NCI-H524 (cell line): ENCODE data around the gene TRIM23.
"Not testable (repeated sequence)": the region's sequence is repeated elsewhere in the genome, so short reads cannot be mapped to it uniquely, and the experiment has no call there.

ENCODE experiments used
- DNase-seq, 2 experiments: peaks; one replicate each; lab custom pipeline; 2025; lab: John Stamatoyannopoulos, UW

The TRIM23 gene

DNA sequence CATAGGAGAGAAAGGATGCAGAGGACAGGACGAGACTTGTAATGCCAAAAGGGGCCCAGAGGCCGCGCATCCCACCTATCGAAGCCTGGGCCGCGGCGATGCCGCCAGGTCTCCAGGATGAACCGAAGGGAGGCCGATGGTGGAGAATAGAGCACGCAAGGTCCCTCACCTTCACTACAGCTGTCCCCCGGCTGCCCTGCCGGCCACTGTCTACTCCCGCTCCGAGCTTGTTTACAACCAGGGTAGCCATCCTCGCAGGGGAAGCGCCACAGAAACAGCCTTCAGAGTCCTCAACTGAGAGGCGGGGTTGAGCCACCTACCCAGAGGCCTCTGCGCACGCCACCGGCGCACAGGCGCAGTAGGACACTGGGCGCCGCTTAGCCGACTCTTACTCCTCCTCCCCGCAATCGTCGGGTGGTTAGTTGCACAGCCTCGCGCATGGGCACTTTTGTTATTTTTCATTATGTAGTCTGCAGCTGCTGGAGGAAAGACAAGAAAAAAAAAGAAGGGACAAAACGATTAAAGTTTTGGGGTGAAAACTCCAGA lies at the start of gene TRIM23:
TRIM23 (minus strand) TSS at position 309 of the 546 bp plus-strand sequence; CDS start at position 250, 59 bp downstream.
- DNase-seq: peak; percentile 88 to 91

DNA sequence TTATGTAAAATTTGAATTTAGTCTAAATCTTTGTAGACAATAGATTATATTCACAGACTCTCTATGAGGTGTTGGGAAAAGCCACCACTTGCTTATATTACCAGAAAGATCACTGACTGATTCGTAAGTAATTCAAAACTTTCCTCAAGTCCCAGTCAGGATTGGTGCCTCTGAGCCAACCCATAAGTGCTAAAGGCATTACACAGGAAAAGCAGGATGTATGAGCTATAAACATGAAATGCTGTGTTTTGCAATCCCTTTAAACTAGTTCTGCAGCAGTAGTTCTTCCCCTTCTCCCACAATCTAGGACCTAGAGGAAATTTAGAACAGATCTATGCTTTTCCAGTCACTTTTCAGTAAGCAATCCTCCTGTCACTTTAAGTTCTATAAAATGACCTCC lies 48.7 kb upstream of the TRIM23 start:
- DNase-seq: no peak

DNA sequence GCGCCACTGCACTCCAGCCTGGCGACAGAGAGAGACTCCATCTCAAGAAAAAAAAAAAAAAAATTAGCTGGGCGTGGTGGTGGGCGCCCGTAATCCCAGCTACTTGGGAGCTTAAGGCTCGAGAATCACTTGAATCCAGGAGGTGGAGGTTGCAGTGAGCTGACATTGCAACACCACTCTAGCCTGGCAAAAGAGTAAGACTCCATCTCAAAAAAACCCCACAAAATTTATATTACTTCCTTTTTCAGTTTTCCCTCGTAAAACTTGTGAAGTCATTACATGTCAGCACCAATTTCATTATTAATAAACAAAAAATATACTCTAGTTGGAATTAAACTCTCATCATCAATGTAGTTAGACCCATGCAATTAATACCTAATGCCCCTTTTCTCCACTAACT lies 44.6 kb upstream of the TRIM23 start:
- no peak for DNase-seq

DNA sequence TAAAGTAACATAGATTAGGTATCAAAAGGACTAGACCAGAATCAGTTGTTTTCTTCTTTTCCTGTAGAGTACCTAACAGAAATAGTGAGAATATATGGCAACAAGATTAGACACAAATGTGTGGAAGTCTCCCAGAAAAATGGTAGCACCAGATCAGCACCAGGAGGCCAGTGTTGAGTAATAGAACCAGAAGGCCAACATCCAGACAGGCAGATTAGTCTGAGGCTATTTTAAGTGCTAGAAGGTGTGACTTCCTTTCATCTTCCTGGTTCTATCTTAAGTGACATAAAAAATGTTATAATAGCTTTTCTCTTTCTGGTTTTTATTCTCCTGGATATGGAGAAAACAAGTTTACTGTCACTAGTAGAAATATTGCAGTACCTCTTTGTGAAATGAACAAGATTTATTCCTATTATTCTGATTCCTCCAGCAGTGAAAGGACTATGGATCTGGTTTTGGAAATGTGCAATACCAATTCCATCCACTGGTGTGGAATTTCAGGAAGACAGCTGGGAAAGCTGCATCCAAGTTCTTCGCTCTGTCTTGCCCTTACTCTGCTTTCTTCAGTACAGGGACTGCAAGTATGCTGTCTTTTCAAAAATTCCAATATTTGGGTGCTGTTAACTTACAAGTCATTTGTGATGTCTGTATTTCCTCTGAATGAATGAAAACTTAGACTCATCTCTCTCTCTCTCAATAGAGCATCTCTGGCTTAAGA lies 39.8 kb upstream of the TRIM23 start:
- DNase-seq: no peak

DNA sequence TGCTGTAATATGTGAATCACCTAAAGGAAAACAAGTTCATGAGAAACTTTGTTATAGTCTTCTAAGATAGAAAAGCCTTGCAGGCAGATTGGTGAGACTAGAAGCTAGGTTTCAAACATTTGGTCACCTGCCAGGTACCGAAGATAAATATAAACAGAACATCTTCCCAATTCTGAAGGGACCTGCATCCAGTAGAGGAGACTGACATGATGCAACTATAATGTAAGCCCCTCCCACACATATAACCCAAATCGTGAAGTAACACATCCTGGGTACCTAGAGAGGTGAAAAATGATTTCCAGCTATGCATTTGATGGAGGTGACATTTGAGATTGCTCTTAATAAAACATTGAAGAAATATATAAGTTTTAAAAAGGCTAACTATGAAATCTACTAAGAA lies 30.6 kb upstream of the TRIM23 start:
- DNase-seq: no peak

DNA sequence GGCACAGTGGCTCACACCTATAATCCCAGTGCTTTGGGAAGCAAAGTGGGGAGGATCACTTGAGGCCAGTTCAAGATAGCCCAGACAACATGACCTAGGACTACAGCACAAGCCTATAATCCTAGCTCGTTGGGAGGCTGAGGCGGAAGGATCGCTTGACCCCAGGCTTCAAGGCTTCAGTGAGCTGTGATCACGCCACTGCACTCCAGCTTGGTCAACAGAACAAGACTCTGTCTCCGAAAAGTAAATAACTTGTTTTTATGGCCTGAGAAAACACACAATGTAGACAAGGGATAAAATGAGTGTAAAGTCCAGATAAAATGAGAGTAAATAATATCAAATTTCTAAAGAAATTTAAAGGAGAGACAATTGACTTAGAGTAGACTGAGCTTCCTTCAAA lies 27.0 kb upstream of the TRIM23 start:
- DNase-seq: no peak

DNA sequence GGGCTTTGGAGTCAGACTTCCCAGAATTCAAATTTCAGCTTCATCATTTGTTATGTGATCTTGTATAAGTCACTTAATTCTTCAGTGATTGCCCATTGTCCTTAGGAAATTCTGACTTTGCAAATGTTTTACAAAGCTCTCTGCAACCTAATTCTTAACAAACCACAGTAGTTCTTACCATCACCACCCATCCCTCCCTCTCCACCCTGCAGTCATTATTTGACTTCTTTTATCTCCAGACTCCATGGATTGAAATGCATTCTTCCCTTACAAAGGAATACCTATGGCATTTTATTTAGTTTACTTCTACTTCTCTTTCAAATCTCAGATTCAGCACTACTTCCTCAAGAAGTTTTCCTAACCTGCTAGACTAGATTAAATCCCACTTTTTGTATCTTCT lies 23.8 kb upstream of the TRIM23 start:
- DNase-seq: no peak

DNA sequence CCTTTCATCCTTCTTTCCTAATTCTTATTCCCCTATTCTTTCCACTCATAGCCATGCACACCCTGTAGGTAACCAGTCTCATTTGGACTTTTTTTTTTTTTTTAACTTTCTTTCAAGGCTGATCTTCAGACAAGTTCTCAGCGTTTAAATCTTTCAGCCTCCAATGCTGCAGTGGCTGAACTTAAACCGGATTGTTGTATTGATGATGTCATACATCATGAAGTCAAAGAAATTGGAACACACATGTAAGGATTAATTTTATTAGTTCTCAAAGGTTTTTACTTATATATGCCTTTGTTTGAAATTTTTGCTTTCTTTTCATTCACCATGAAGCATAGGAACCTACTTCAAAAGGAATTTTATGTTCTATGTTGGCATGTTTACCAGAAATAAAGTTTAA lies 22.8 kb upstream of the TRIM23 start:
- DNase-seq: no peak

DNA sequence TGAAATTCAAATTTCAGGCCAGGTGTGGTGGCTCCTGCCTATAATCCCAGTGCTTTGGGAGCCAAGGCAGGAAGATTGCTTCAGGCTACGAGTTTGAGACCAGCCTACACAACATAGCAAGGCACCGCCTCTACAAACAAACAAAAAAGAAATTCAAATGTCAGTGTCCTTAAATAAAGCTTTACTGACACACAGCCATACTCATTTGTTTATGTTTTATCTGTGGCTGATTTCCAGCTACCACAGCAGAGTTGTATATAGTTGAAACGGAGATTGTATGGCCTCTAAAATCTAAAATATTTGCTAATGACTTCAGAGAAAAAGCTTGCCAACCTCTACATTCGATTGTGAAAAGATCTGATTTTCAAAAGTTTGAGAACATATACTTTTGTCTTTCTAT lies 16.1 kb upstream of the TRIM23 start:
- no peak for DNase-seq

DNA sequence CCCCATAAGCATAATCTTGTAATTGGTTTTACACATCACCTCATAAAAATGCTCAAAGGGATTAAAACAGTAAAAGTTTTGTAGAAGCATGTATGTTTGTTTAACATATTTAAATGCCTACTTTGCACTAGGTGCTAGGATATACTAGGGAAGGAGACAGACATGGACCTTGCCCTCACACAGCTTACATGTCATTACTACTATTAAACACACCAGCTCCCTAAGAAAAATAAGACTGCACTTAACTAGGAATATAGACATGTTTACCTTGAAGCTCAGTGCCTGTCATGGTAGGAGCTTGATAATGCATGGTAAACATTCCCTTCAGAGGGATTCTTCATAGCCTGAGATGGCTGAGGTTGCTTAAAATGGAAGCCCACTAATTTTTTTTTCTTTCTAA lies 6.8 kb upstream of the TRIM23 start:
- DNase-seq: no peak

DNA sequence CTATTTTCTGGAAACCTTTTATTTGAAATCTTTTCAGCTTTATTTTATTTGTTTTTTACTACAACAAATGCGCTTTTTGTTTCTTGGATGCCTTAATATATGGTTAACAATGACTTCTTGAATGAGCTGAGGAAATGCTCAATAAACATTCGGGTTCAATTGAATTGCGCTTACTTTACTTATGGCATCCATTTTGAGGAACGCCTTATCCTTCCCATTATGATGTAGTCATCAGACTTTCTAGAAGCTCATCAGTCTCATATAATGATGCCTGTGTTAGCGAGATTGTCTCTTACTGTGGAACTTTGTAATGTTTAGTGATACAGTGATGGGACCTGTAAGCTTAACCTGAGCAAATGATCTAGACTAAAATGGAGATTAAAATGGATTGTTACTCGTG lies 1.6 kb upstream of the TRIM23 start:
- no peak for DNase-seq

DNA sequence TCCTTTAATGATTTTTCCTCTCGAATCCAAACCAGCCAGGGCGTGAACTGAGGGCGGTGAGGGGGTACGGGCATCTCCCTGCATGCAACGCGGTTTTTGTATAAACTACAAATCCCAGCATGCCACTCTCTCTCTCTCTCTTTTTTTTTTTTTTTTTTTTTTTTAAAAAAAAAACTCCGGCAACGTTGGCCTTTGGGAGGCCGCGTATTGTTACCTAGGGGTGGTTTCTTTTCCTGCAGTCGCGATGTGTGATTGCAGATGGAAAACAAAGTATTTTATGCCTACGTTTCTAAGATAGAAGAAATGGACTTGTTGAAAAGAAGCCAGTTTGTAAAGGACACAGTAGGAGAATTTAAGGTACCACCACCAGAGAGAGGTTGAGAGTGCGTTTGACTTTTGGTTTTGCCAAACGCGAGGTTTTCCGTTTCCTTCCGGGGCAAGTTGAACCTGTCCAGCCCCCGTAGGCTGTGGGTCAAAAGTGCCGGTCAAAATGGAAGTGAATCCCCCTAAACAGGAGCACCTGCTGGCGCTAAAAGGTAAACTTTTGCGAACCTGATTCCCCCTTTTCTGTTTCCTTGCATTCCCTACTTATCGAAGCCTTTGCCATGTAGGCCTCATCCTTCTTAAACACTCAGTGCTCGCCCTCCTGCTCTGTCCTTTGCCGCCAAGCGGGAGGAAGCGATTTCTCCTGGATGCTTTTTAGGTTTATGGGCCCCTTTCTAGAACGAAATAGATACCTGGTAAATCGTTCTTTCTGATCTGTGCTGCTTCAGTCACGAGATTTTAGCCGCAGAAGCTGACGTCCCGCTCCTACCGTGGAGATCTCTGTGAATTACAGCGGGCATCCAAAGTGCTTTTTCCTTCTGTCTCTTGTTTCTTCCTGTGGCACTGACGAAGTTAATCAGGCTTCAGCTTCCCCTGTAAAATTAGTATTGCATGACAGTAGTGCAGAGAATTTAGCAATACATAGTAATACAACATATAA lies 730 bp upstream of the TRIM23 start, which contains the start of the genes SHLD3 and TRAPPC13:
SHLD3 (plus strand) TSS at position 457 of the 985 bp plus-strand sequence. CDS start 4,561 bp downstream, outside the sequence.
TRAPPC13 (plus strand) TSS at position 457 of the 985 bp plus-strand sequence; CDS start at position 491, 34 bp downstream.
- DNase-seq: peak; percentile 86 to 91

DNA sequence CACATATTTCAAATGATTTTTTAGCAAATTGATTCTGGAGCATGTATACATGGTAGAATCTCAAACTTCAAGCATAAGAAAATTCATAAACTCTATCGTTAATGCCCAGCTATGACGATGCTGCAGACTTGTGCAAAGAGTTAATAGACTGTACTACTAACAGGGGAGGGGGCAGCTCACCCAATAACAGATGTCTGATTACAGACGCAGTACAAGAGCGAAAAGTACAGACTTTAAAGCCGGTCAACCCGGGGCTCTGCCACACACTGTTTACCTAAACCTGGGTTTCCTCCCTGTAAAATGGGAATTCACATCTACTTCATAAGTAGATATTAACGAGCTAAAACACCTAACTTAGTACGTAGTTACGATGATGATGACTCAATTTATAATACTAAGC lies 651 bp downstream of the TRIM23 start:
- peak in 1 of 2 experiments; percentile 27 for DNase-seq

DNA sequence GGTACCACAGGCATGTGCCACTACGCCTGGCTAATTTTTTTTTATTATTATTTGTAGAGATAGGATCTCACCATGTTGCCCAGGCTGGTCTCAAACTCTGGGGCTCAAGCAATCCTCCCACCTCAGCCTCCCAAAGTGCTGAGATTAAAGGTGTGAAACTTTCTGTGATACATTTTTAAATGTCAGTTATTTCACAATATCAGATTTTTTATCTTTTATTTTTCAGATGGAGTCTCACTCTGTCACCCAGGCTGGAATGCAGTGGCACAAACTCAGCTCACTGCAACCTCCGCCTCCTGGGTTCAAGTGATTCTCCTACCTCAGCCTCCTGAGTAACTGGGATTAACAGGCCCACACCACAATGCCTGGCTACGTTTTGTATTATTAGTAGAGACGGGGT lies 2.2 kb downstream of the TRIM23 start:
- DNase-seq: not testable (repeated sequence)

DNA sequence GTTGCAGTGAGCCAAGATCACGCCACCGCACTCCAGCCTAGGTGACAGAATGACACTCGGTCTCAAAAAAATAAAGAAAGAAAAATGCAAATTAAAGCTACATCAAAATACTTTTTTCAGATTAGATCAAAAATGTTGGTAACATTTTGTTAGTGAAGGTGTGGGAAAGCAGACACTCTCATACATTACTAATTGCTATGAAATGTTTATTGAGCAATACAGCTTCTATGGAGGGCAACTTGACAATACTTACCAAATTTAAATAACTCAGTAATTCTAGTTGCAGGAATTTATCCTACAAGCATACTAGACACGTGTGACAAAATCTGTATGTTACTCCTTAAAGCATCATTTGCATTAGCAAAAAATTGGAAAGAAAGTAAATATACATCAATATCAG lies 4.1 kb downstream of the TRIM23 start:
- DNase-seq: no peak

DNA sequence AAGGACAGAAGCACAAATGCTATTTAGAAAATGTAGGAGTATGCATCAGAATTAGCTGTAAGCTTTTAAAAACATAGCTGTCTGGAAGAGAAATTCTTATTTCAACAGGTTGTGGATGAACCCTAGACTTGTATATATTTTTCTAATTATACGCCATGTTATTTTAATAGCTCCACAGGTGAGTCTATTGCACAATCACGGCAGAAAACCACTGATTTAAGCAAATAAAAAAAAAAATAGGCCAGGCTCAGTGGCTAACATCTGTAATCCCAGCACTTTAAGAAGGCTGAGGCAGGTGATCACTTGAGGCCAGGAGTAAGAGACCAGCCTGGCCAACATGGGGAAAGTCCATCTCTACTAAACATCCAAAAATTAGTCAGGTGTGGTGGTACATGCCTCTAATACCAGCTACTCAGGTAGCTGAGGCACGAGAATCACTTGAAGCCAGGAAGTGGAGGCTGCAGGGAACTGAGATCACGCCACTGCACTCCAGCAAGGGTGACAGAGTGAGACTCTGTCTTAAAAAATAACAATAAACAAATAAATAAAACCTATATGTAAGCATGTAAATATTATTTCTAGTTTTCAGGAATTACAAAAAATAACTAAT lies 11.7 kb downstream of the TRIM23 start:
- DNase-seq: no peak

DNA sequence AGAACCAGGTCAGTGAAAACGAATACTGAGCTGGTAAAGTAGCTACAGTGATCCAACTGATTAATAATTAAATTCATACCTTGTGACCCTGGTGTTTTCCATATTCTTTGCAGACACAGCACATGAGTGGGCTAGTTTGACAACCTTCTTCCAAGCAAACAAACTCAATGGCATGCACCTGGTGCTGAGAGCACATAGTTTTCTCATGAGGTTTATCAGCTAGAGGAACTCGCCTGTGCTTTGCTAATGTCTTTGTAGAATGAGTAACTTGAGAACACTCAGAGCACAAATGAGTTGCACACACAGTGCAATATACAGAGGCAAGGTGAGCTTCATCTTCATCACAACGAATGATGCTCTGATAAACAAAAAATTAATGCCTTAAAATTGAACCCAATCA lies 12.6 kb downstream of the TRIM23 start:
- no peak for DNase-seq

DNA sequence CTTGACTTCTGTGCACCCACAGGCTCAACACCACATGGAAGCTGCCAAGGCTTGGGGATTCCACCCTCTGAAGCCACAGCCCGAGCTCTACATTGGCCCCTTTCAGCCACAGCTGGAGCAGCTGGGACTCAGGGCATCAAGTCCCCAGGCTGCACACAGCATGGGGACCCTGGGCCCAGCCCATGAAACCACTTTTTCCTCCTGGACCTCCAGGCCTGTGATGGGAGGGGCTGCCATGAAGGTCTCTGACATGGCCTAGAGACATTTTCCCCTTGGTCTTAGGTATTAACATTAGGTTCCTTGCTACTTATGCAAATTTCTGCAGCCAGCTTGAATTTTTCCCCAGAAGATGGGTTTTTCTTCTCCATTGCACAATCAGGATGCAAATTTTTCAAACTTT lies 22.4 kb downstream of the TRIM23 start:
- DNase-seq: not testable (repeated sequence)

DNA sequence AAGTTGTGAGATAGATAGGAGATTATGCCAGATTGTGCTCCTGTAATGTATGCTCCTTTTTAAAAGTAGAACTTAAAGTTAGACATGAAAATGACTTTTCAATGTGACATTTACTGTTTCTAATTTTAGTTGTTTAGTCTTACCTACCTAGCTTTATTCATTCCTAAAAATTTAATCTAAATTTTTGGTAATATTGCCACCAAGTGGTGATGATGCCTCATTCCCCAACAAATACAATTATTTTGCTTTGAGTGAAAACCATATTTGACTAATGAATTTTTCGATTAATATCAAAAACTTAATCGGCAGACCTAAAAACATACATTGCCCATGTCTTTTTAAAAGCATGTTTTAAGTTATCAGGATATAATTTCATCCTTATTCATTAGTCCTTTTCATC lies 35.4 kb downstream of the TRIM23 start:
- no peak for DNase-seq

DNA sequence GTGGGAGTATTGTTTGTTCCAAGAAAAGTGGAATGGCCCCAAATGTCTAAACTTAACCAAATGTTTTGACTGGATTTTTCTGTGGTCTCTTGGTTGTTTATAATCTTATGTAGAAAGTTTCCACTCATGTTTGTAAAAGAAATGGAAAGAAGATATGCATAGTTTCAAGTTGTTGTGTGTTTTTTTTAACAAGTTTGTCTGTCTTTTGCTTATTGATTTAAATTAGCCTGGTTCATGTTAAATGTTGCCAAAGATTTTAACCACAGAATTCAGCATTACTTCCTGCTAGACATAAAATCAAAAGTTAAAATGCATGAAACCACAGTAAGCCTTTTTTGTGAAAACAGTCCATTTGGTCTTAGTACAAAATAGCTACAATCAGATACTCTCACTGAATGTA lies 47.0 kb downstream of the TRIM23 start:
- DNase-seq: no peak

DNA sequence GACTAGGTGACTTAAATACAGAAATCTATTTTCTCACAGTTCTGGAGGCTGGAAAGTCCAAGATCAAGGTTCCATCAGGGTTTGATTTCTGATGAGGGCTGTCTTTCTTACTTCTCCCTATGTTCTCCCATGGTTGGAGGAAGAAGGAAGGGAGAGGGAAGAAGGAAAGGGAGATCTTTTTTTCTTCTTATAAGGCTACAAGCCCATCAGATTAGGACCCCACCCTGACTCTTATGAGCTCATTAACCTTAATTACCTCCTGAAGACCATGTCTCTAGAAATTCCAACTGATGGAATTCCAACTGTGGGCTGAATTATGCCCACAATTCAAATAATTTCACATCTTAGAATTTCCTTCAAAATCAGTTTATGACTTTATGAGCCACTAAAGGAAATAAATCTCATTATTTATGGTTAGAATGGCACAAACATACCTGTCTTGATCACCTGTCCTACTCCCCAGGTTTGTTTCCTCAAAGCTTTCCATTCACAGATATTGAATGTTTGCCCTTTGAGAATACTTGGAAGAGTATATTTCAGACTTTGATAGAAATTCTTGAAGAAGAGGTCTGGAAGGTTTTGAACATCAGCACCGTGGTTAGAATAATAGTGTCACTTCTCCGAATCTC lies 53.4 kb downstream of the TRIM23 start:
- no peak for DNase-seq

DNA sequence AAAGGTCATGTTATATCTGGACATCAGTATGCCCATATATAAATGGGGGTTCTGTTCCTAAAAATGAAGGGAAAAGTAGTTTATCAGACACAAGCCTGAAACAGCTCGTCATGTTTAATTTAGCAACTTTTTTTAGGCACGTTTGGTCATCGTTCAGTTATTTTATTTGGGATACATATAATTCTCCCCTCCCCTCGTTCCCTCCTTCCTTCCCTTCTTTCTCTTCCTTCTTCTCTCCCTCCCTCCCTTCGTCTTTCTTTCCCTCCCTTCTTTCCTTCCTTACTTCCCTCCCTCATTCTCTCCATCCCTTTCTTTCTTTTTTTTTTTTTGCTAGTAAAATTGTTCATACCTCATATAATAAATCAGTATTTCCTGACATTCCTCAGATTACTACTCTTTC lies 57.6 kb downstream of the TRIM23 start:
- DNase-seq: no peak
